ENCODE results near the gene CCL24. TPM values are rescaled to one million over a fixed set of nuclear protein-coding genes. Genes with fewer than 3 reads are reported as not detected.
"Not testable (repeated sequence)": the region's sequence is repeated elsewhere in the genome, so short reads cannot be mapped to it uniquely, and the experiment has no call there.

The CCL24 gene
- total and polyA plus RNA-seq, 2 donors (not counting 3 experiments of a cell fraction or from before 2014, with no cell fraction given): not detected

DNA sequence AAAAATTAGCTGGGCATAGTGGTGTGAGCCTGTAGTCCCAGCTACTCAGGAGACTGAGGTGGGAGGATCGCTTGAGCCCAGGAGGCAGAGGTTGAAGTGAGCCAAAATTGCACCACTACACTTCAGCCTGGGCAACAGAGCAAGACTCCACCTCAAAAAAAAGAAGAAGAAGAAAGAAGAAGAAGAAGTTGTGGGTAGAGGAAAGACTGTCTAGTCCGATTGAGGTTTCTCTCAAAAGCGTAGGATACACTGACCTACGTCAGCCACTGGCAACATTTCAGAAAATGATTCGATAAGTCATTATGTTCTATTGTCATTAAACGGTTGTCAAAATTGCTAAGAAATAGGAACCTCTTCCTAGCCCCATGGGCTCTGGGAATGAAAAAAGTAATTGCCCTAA, 42.9 kb upstream of the CCL24 start:
- CTCF ChIA-PET: no interaction called here
- no peak for TF ChIP-seq EZH2 (IDR thresholded peaks at IDR 0.05; ENCODE audit: borderline replicate concordance, low read depth, low read length, severe bottlenecking)
- TF ChIP-seq, protein P1, sequence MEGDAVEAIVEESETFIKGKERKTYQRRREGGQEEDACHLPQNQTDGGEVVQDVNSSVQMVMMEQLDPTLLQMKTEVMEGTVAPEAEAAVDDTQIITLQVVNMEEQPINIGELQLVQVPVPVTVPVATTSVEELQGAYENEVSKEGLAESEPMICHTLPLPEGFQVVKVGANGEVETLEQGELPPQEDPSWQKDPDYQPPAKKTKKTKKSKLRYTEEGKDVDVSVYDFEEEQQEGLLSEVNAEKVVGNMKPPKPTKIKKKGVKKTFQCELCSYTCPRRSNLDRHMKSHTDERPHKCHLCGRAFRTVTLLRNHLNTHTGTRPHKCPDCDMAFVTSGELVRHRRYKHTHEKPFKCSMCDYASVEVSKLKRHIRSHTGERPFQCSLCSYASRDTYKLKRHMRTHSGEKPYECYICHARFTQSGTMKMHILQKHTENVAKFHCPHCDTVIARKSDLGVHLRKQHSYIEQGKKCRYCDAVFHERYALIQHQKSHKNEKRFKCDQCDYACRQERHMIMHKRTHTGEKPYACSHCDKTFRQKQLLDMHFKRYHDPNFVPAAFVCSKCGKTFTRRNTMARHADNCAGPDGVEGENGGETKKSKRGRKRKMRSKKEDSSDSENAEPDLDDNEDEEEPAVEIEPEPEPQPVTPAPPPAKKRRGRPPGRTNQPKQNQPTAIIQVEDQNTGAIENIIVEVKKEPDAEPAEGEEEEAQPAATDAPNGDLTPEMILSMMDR (IDR thresholded peaks at IDR 0.05; ENCODE audit: extremely low read depth in 1 of 2, insufficient read depth in 1 of 2, low read depth in 1 of 2, low read length in 2 of 2): no peak
- TF ChIP-seq POLR2AphosphoS5 (IDR thresholded peaks at IDR 0.05; ENCODE audit: insufficient read depth, low read depth, low read length): no peak
- no peak for TF ChIP-seq POLR2A (IDR thresholded peaks at IDR 0.05; ENCODE audit: low read depth, low read length)
- FAIRE-seq: no peak

DNA sequence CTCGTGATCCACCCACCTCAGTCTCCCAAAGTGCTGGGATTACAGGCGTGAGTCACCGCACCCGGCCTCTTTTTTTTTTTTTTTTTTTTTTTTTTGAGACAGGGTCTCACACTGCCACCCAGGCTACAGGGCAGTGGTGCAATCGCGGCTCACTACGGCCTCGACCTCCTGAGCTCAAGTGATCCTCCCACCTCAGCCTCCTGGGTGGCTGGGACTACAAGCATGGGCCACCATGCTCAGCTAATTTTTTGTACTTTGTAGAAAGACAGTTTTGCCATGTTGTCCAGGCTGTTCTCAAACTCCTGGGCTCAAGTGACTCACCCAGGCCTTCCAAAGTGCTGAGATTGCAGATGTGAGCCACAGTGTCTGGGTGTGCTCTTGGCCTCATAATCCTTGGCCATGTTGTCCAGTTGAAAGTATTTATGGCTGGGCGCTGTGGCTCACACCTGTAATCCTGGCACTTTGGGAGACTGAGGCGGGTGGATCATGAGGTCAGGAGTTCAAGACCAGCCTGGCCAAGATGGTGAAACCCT, 41.3 kb upstream of the CCL24 start:
- H2AFZ ChIP-seq (ENCODE audit: low read depth, low read length); H3K36me3 ChIP-seq (ENCODE audit: control insufficient read depth in 2 of 2, extremely low read depth in 1 of 2, insufficient read depth in 2 of 2, low read length in 2 of 2); POLR2A ChIA-PET; H3K27me3 ChIP-seq (ENCODE audit: control insufficient read depth in 2 of 2, insufficient read depth in 2 of 2, low read length in 2 of 2); H3K9me1 ChIP-seq (replicated peaks; ENCODE audit: control insufficient read depth, extremely low read depth, insufficient read depth, low read length); H3K4me1 ChIP-seq (ENCODE audit: control insufficient read depth, extremely low read depth, insufficient read depth, low read length); H3K4me3 ChIP-seq (replicated peaks in 1 of 3; ENCODE audit: insufficient read depth in 1 of 3, low read depth in 1 of 3, low read length in 3 of 3); H4K20me1 ChIP-seq (replicated peaks; ENCODE audit: control insufficient read depth, extremely low read depth, insufficient read depth, low read length); H3K9me3 ChIP-seq (replicated peaks; ENCODE audit: control insufficient read depth, insufficient read depth, low read length); H3K9ac ChIP-seq (replicated peaks; ENCODE audit: extremely low read depth, insufficient read depth, low read length); DNase-seq (ENCODE audit: low read depth, low spot score); dilution Hi-C loops (cut with MboI; ENCODE audit: extremely low pct_ligation_motif_present, low sequenced_read_pairs); BruUV-seq (replicated peaks); H3K27ac ChIP-seq (ENCODE audit: insufficient read depth, low read depth, low read length); FAIRE-seq; intact Hi-C loops (cut with micrococcal nuclease); H3K4me2 ChIP-seq (ENCODE audit: insufficient read depth, low read length); H3K79me2 ChIP-seq (ENCODE audit: control insufficient read depth, insufficient read depth, low read length): not testable (repeated sequence)
- CTCF ChIA-PET: interaction anchor here (1.2 kb wide), 1 partner anchor 165 kb away, joined by 5 read pairs; no protein-coding TSS in a partner anchor

More for the DNA sequence above, 42.9 kb upstream of the CCL24 start:
- H3K4me2 ChIP-seq (ENCODE audit: insufficient read depth, low read length): no peak overlapping the region
- H3K9ac ChIP-seq (replicated peaks; ENCODE audit: extremely low read depth, insufficient read depth, low read length): no peak overlapping the region
- dilution Hi-C loops (cut with MboI; ENCODE audit: extremely low pct_ligation_motif_present, low sequenced_read_pairs): no loop called here
- no peaks in the 10 kb centered on the region for H3K4me1 ChIP-seq (ENCODE audit: control insufficient read depth, extremely low read depth, insufficient read depth, low read length)
- no peak overlapping the region for H3K27ac ChIP-seq (ENCODE audit: insufficient read depth, low read depth, low read length)
- no peak for DNase-seq (ENCODE audit: low read depth, low spot score)
- POLR2A ChIA-PET: no interaction called here
- H4K20me1 ChIP-seq (replicated peaks; ENCODE audit: control insufficient read depth, extremely low read depth, insufficient read depth, low read length): no peaks in the 10 kb centered on the region
- intact Hi-C loops (cut with micrococcal nuclease): no loop called here
- no peaks in the 10 kb centered on the region for H3K9me3 ChIP-seq (replicated peaks; ENCODE audit: control insufficient read depth, insufficient read depth, low read length)
- H3K9me1 ChIP-seq (replicated peaks; ENCODE audit: control insufficient read depth, extremely low read depth, insufficient read depth, low read length): no peaks in the 10 kb centered on the region
- no peaks in the 10 kb centered on the region for H3K79me2 ChIP-seq (ENCODE audit: control insufficient read depth, insufficient read depth, low read length)
- H3K27me3 ChIP-seq (ENCODE audit: control insufficient read depth in 2 of 2, insufficient read depth in 2 of 2, low read length in 2 of 2): no peaks in the 10 kb centered on the region
- no TSS peak for BruUV-seq (replicated peaks)
- H2AFZ ChIP-seq (ENCODE audit: low read depth, low read length): no peak overlapping the region
- no peaks in the 10 kb centered on the region for H3K36me3 ChIP-seq (ENCODE audit: control insufficient read depth in 2 of 2, extremely low read depth in 1 of 2, insufficient read depth in 2 of 2, low read length in 2 of 2)
- H3K4me3 ChIP-seq (replicated peaks in 1 of 3; ENCODE audit: insufficient read depth in 1 of 3, low read depth in 1 of 3, low read length in 3 of 3): no peak overlapping the region

Data from endothelial cell of umbilical vein (primary cell).